Endothelial cell of hepatic sinusoid (primary cell): ENCODE data around the gene ADGRG2.
"Not testable (repeated sequence)": the region's sequence is repeated elsewhere in the genome, so short reads cannot be mapped to it uniquely, and the experiment has no call there.

ENCODE experiments used
- in situ Hi-C: cut with HindIII; loops from 2 replicates; pipeline ENCODE4 v1.10.0; 2017; ENCODE audit warnings: low sequenced_read_pairs

The ADGRG2 gene

GRCh38 chrX:19005909-19006308 lies 116.4 kb downstream of the ADGRG2 start:
- in situ Hi-C loops = no loop called here

- in situ Hi-C loops = no loop called here
Observed at GRCh38 chrX:19003756-19004155, 118.5 kb downstream of the ADGRG2 start.

- in situ Hi-C loops = no loop called here
Observed at GRCh38 chrX:18998653-18999052, 123.6 kb downstream of the ADGRG2 start.

- in situ Hi-C loops = no loop called here
Observed at GRCh38 chrX:18997916-18998315, 124.4 kb downstream of the ADGRG2 start.

GRCh38 chrX:18996536-18996935 lies 125.7 kb downstream of the ADGRG2 start:
- in situ Hi-C loops = no loop called here

GRCh38 chrX:18995221-18995620 lies 127.0 kb downstream of the ADGRG2 start:
- in situ Hi-C loops = no loop called here

GRCh38 chrX:18994713-18995112 lies 127.6 kb downstream of the ADGRG2 start:
- in situ Hi-C loops = no loop called here

GRCh38 chrX:18992829-18993228 lies 129.4 kb downstream of the ADGRG2 start:
- in situ Hi-C loops = no loop called here

- in situ Hi-C loops = no loop called here
Observed at GRCh38 chrX:18985186-18985435, 137.2 kb downstream of the ADGRG2 start.

- in situ Hi-C loops = no loop called here
Observed at GRCh38 chrX:18984381-18985185, 137.7 kb downstream of the ADGRG2 start.

- in situ Hi-C loops = no loop called here
Observed at GRCh38 chrX:18983666-18984380, 138.4 kb downstream of the ADGRG2 start, which contains the start of gene PHKA2. PHKA2 (minus strand) TSS chrX:18984114; CDS start chrX:18983932, 182 bp downstream.

- in situ Hi-C loops = no loop called here
Observed at GRCh38 chrX:18981124-18981807, 141.0 kb downstream of the ADGRG2 start.

- in situ Hi-C loops = not testable (repeated sequence)
Observed at GRCh38 chrX:18980262-18980661, 142.0 kb downstream of the ADGRG2 start.

- in situ Hi-C loops = no loop called here
Observed at GRCh38 chrX:18974993-18975392, 147.3 kb downstream of the ADGRG2 start.

- in situ Hi-C loops = no loop called here
Observed at GRCh38 chrX:18973527-18974192, 148.6 kb downstream of the ADGRG2 start.

GRCh38 chrX:18971506-18971905 lies 150.8 kb downstream of the ADGRG2 start:
- in situ Hi-C loops = no loop called here

- in situ Hi-C loops = no loop called here
Observed at GRCh38 chrX:18970465-18970864, 151.8 kb downstream of the ADGRG2 start.

GRCh38 chrX:18966624-18967023 lies 155.6 kb downstream of the ADGRG2 start:
- in situ Hi-C loops = no loop called here

GRCh38 chrX:18964901-18965300 lies 157.4 kb downstream of the ADGRG2 start:
- in situ Hi-C loops = no loop called here

GRCh38 chrX:18964026-18964425 lies 158.2 kb downstream of the ADGRG2 start:
- in situ Hi-C loops = no loop called here

- in situ Hi-C loops = no loop called here
Observed at GRCh38 chrX:18962329-18962728, 159.9 kb downstream of the ADGRG2 start.
